Tibial artery (tissue), 4 donors: ENCODE results near the gene TXNDC16.
"Not testable (repeated sequence)": the region's sequence is repeated elsewhere in the genome, so short reads cannot be mapped to it uniquely, and the experiment has no call there.

Source experiments
- DNase-seq, 2 donors: peaks; one replicate each; pipeline ENCODE4 v3.0.0-alpha.2; 2019
- H3K27ac ChIP-seq, 2 donors: fragments of 200-600 bp; sonication (generic) in 1 of 2; 1 replicate in 1 of 2; 2 replicates in 1 of 2; pipeline ENCODE4 v1.5.1; 2018 to 2019; ENCODE audit warnings: mild to moderate bottlenecking in 1 of 2
- H3K27me3 ChIP-seq, 2 donors: fragments of 200-600 bp; sonication (generic) in 1 of 2; one replicate each; pipeline versions ENCODE4 v1.5.1 to v1.6.0; 2016 to 2019
- H3K36me3 ChIP-seq, 3 donors: fragments of 200-600 bp; sonication (generic) in 2 of 3; one replicate each; pipeline ENCODE4 v1.5.1; 2016 to 2019; ENCODE audit warnings: mild to moderate bottlenecking in 2 of 3
- H3K4me1 ChIP-seq, 4 donors: fragments of 200-600 bp; sonication (generic) in 2 of 4; 1 replicate in 3 of 4; 2 replicates in 1 of 4; pipeline ENCODE4 v1.5.1; 2016 to 2019
- H3K4me3 ChIP-seq, 2 donors: fragments of 200-600 bp; sonication (generic) in 1 of 2; 1 replicate in 1 of 2; 2 replicates in 1 of 2; pipeline ENCODE4 v1.5.1; 2018 to 2019; ENCODE audit warnings: mild to moderate bottlenecking in 2 of 2
- H3K9me3 ChIP-seq, 3 donors: fragments of 200-600 bp; sonication (generic) in 1 of 3; one replicate each; pipeline ENCODE4 v1.5.1; 2016 to 2019
- CTCF ChIP-seq, 2 experiments: fragments of 200-600 bp in 1 of 2; fragments of 450-650 bp in 1 of 2; IDR thresholded peaks; one replicate each; pipeline ENCODE4 v1.5.1; 2017 to 2019; ENCODE audit warnings: antibody characterized with exemption in 2 of 2, mild to moderate bottlenecking in 1 of 2, moderate library complexity in 1 of 2
- intact Hi-C: fragments of 100-400 bp; cut with DNase I; formaldehyde crosslinking; loops from one replicate; pipeline ENCODE4 v1.15.0; 2023; ENCODE audit warnings: low total_unique reads

Gene TXNDC16

GRCh38 chr14:52590318-52590717 is 38.0 kb upstream of the TXNDC16 start:
- TF ChIP-seq CTCF (IDR thresholded peaks at IDR 0.05): no peak
- no peak overlapping the region for H3K27ac ChIP-seq
- no peaks in the 10 kb centered on the region for H3K27me3 ChIP-seq
- peaks cover 0 to 3% (median 0%) of the 10 kb centered on the region in 3 donors for H3K9me3 ChIP-seq
- no peak for DNase-seq
- no peak overlapping the region for H3K4me3 ChIP-seq
- no peaks in the 10 kb centered on the region for H3K4me1 ChIP-seq
- intact Hi-C loops: no loop called here
- H3K36me3 ChIP-seq: no peaks in the 10 kb centered on the region

DNA sequence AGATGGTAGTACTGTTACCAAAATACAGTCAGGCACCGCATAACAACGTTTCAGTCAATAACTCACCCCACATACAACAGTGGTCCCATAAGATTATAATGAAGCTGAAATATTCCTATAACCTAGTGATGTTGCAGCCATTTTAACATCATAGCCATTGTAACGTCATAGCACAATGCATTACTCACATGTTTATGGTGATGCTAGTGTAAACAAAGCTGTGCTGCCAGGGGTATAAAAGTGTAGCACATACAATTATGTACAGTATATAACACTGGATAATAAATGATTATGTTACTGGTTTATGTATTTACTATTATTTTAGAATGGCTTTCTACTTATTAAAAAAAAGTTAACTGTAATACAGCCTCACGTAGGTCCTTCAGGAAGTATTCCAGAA is 37.3 kb upstream of the TXNDC16 start:
- no peak for DNase-seq
- no peaks in the 10 kb centered on the region for H3K27me3 ChIP-seq
- no peaks in the 10 kb centered on the region for H3K36me3 ChIP-seq
- H3K27ac ChIP-seq: no peak overlapping the region
- H3K4me1 ChIP-seq: no peaks in the 10 kb centered on the region
- TF ChIP-seq CTCF (IDR thresholded peaks at IDR 0.05): no peak
- intact Hi-C loops: no loop called here
- no peak overlapping the region for H3K4me3 ChIP-seq
- peaks cover 0 to 3% (median 0%) of the 10 kb centered on the region in 3 donors for H3K9me3 ChIP-seq

- no peak for DNase-seq
- Histone ChIP-seq H3K4me1 (no peaks in the 10 kb centered on the region), H3K27me3 (no peaks in the 10 kb centered on the region), H3K36me3 (no peaks in the 10 kb centered on the region), H3K27ac (no peak overlapping the region), H3K4me3 (no peak overlapping the region), H3K9me3 (no peaks in the 10 kb centered on the region)
- intact Hi-C loops: no loop called here
- no peak for TF ChIP-seq CTCF (IDR thresholded peaks at IDR 0.05)
Measured at GRCh38 chr14:52583544-52583943, 31.2 kb upstream of the TXNDC16 start.

DNA sequence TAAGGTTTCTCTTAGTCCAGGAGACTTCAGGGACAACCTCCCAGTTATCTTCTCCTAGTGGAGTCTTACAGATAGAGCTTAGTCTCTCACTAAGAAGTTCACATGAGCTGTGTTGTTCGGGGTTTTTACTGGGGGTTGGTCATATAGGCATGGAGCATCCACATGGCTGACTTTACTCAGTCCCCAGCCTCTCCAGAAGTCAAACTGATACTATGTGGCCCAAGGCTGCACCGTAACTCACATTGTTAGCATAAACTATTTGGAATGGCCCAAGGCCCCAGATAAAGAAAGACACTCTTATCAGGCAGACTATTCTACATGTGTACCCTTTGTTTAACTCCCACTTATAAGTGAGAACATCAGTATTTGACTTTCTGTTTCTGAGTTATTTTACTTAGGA is 23.6 kb upstream of the TXNDC16 start:
- H3K4me3 ChIP-seq: no peak overlapping the region
- H3K9me3 ChIP-seq: peaks cover 0 to 26% (median 15%) of the 10 kb centered on the region in 3 donors
- no peaks in the 10 kb centered on the region for H3K36me3 ChIP-seq
- no peak overlapping the region for H3K27ac ChIP-seq
- intact Hi-C loops: no loop called here
- H3K4me1 ChIP-seq: no peaks in the 10 kb centered on the region
- TF ChIP-seq CTCF (IDR thresholded peaks at IDR 0.05): no peak
- H3K27me3 ChIP-seq: no peaks in the 10 kb centered on the region
- no peak for DNase-seq

GRCh38 chr14:52568454-52568853 is 16.1 kb upstream of the TXNDC16 start:
- intact Hi-C loops, H3K4me1 ChIP-seq, DNase-seq, H3K27me3 ChIP-seq, H3K4me3 ChIP-seq, H3K27ac ChIP-seq, H3K36me3 ChIP-seq: not testable (repeated sequence)
- peaks cover 5 to 44% (median 29%) of the 10 kb centered on the region in 3 donors for H3K9me3 ChIP-seq

DNA sequence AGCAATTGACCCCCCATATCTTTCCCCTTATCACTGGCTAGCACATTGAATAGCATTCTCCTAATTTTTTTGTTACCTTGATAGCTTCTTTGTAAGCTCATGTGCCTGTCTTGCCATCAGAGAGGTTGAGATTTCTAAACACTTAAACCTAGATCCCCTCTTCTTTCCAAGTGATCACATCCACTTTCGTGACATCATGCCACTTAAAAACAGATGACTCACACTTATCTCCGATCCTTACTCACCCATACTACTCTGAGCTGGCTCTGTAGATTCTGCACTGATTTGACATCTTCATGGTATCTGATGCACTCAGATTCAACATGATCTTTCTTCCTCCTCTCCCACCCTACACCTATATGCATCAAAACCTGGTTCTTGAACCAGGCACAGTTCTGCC is 10.8 kb upstream of the TXNDC16 start:
- no peak for DNase-seq
- H3K4me1 ChIP-seq: no peaks in the 10 kb centered on the region
- peaks cover 0 to 6% (median 0%) of the 10 kb centered on the region in 3 donors for H3K9me3 ChIP-seq
- no peak overlapping the region for H3K27ac ChIP-seq
- H3K36me3 ChIP-seq: no peaks in the 10 kb centered on the region
- no peak overlapping the region for H3K4me3 ChIP-seq
- H3K27me3 ChIP-seq: no peaks in the 10 kb centered on the region
- no peak for TF ChIP-seq CTCF (IDR thresholded peaks at IDR 0.05)
- intact Hi-C loops: no loop called here
